Left ventricle myocardium inferior (tissue), 1 donor: ENCODE data around the gene RORC. TPM values are rescaled to one million over a fixed set of nuclear protein-coding genes. Genes with fewer than 3 reads are reported as not detected.
A peak's percentile ranks its signal among the peaks of the same experiment; 100 is the strongest.

Experiments
- DNase-seq: peaks from one replicate; pipeline ENCODE4 v3.0.0-alpha.2; 2020
- H3K27ac ChIP-seq: fragments of 200-600 bp; replicated peaks from 2 replicates; pipeline ENCODE4 v1.8.0; 2021
- H3K27me3 ChIP-seq: fragments of 200-600 bp; 2 replicates; pipeline ENCODE4 v1.8.0; 2021; ENCODE audit warnings: low read depth
- H3K36me3 ChIP-seq: fragments of 200-600 bp; 2 replicates; pipeline ENCODE4 v1.8.0; 2021
- H3K4me1 ChIP-seq: fragments of 200-600 bp; 2 replicates; pipeline ENCODE4 v1.8.0; 2021
- H3K4me3 ChIP-seq: fragments of 200-600 bp; 2 replicates; pipeline ENCODE4 v1.8.0; 2021; ENCODE audit warnings: mild to moderate bottlenecking, moderate library complexity
- H3K9me3 ChIP-seq: fragments of 200-600 bp; replicated peaks from 2 replicates; pipeline ENCODE4 v1.8.0; 2021
- CTCF ChIP-seq: fragments of 200-600 bp; IDR thresholded peaks from 2 replicates; pipeline ENCODE4 v1.8.0; 2021; ENCODE audit warnings: antibody characterized with exemption, mild to moderate bottlenecking, borderline replicate concordance
- intact Hi-C: fragments of 100-400 bp; cut with micrococcal nuclease; formaldehyde crosslinking; loops from one replicate; pipeline ENCODE4 v1.11.0; 2022
- total RNA-seq: library from RNA; stranded (reverse); fragmentation: NEBNext Ultra II Directional; extraction: Animal tissue kit (Norgen Biotek cat#: 25700); gene quantifications from one replicate; pipeline ENCODE4 v1.2.1, GENCODE V29; 2021
- donor health status: DM: no; HTN: yes; CAD: no; lungs with severe emphysema.

The RORC gene
- total RNA-seq, 1 donor from 2014 or later, result 10.3 TPM

- Histone ChIP-seq H3K27me3 (peaks cover 55% of the 10 kb centered on the region), H3K36me3 (no peaks in the 10 kb centered on the region), H3K4me3 (no peak overlapping the region), H3K9me3 (no peaks in the 10 kb centered on the region), H3K27ac (no peak overlapping the region), H3K4me1 (peaks cover 39% of the 10 kb centered on the region)
- intact Hi-C loops, result no loop called here
- no peak for TF ChIP-seq CTCF
- DNase-seq, result no peak
Observed at GRCh38 chr1:151837197-151837596, 5.6 kb upstream of the RORC start.

GRCh38 chr1:151835596-151835995 lies 4.0 kb upstream of the RORC start:
- Histone ChIP-seq H3K4me1 (peaks cover 44% of the 10 kb centered on the region), H3K27ac (no peak overlapping the region), H3K4me3 (no peak overlapping the region), H3K27me3 (peaks cover 39% of the 10 kb centered on the region), H3K9me3 (no peaks in the 10 kb centered on the region), H3K36me3 (no peaks in the 10 kb centered on the region)
- no peak for TF ChIP-seq CTCF
- intact Hi-C loops, result no loop called here
- DNase-seq, result no peak

GRCh38 chr1:151834239-151834638 lies 2.6 kb upstream of the RORC start:
- Histone ChIP-seq H3K27ac (no peak overlapping the region), H3K9me3 (no peaks in the 10 kb centered on the region), H3K4me1 (peaks cover 43% of the 10 kb centered on the region), H3K4me3 (no peak overlapping the region), H3K27me3 (peaks cover 26% of the 10 kb centered on the region), H3K36me3 (no peaks in the 10 kb centered on the region)
- TF ChIP-seq CTCF, result no peak
- no peak for DNase-seq
- intact Hi-C loops, result no loop called here

- intact Hi-C loops, result no loop called here
- H3K27me3 ChIP-seq, result peaks cover 17% of the 10 kb centered on the region
- peak overlapping the region; percentile 69 for H3K27ac ChIP-seq
- H3K9me3 ChIP-seq, result no peaks in the 10 kb centered on the region
- no peak for DNase-seq
- H3K36me3 ChIP-seq, result no peaks in the 10 kb centered on the region
- H3K4me3 ChIP-seq, result no peak overlapping the region
- H3K4me1 ChIP-seq, result peaks cover 43% of the 10 kb centered on the region
- no peak for TF ChIP-seq CTCF
Observed at GRCh38 chr1:151833172-151833900, 1.7 kb upstream of the RORC start.

GRCh38 chr1:151832318-151832980 lies 847 bp upstream of the RORC start:
- Histone ChIP-seq H3K27ac (peak overlapping the region; percentile 69), H3K36me3 (no peaks in the 10 kb centered on the region), H3K4me3 (no peak overlapping the region), H3K27me3 (peaks cover 8% of the 10 kb centered on the region), H3K4me1 (peaks cover 40% of the 10 kb centered on the region), H3K9me3 (no peaks in the 10 kb centered on the region)
- intact Hi-C loops, result no loop called here
- DNase-seq, result peak; percentile 84
- TF ChIP-seq CTCF, result no peak
